ENCODE measurements around the gene DYNLL1.
"Not testable (repeated sequence)": the region's sequence is repeated elsewhere in the genome, so short reads cannot be mapped to it uniquely, and the experiment has no call there.

Gene DYNLL1

GRCh38 chr12:120495731-120496412, at the start of gene DYNLL1:
DYNLL1 (plus strand) TSS chr12:120496113; CDS start chr12:120496422, 309 bp downstream.
- peak; percentile 97 for DNase-seq (ENCODE audit: low read depth in 1 of 2, low spot score in 1 of 2)

GRCh38 chr12:120446844-120447178, 49.1 kb upstream of the DYNLL1 start:
- not testable (repeated sequence) for DNase-seq (ENCODE audit: low read depth in 1 of 2, low spot score in 1 of 2)

- no peak for DNase-seq (ENCODE audit: low read depth in 1 of 2, low spot score in 1 of 2)
Measured at GRCh38 chr12:120447992-120448391, 47.9 kb upstream of the DYNLL1 start.

GRCh38 chr12:120452524-120452923, 43.4 kb upstream of the DYNLL1 start:
- not testable (repeated sequence) for DNase-seq (ENCODE audit: low read depth in 1 of 2, low spot score in 1 of 2)

GRCh38 chr12:120453060-120453750, 42.7 kb upstream of the DYNLL1 start:
- DNase-seq (ENCODE audit: low read depth in 1 of 2, low spot score in 1 of 2) = no peak

- DNase-seq (ENCODE audit: low read depth in 1 of 2, low spot score in 1 of 2) = no peak
Measured at GRCh38 chr12:120453977-120454376, 41.9 kb upstream of the DYNLL1 start.

- DNase-seq (ENCODE audit: low read depth in 1 of 2, low spot score in 1 of 2) = no peak
Measured at GRCh38 chr12:120455302-120455701, 40.6 kb upstream of the DYNLL1 start.

DNA sequence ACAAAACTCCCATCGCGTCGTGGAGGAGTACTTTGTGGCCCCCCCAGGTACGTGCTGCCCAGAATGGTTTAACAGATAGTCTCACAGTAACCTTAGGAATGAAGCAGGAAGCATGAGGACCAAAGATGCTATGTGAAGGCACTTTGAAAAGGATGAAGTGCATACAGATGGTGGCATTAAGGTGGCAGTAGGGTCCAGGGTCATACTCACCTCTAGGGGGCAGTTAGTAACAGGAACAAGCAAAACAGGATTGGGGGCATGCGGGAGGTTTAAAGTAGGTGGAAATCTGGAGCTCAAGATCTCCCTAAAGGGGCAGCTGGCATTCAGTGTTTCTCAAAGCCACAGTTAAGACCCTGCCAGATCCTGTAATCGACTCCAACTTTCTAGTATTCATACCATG, 38.8 kb upstream of the DYNLL1 start:
- DNase-seq (ENCODE audit: low read depth in 1 of 2, low spot score in 1 of 2) = no peak

DNA sequence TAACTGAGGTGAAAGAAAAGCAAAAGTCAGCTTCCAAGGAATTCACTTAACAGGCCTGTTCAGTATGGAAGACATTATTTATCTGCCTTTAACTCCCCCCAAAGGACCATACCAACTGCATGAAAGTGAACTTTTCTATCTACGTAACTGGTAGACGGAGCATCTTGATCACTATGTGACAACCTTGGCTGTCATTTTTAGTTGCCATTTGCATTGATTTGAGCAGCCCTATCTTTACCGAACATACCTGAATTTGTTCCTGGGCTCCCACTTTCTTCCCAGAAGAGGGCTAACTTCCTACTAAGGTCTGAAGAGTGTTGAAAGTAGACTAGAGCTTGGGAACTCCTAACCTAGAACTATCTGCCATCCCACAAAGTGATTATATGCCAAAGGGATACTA, 35.8 kb upstream of the DYNLL1 start:
- DNase-seq (ENCODE audit: low read depth in 1 of 2, low spot score in 1 of 2) = no peak

DNA sequence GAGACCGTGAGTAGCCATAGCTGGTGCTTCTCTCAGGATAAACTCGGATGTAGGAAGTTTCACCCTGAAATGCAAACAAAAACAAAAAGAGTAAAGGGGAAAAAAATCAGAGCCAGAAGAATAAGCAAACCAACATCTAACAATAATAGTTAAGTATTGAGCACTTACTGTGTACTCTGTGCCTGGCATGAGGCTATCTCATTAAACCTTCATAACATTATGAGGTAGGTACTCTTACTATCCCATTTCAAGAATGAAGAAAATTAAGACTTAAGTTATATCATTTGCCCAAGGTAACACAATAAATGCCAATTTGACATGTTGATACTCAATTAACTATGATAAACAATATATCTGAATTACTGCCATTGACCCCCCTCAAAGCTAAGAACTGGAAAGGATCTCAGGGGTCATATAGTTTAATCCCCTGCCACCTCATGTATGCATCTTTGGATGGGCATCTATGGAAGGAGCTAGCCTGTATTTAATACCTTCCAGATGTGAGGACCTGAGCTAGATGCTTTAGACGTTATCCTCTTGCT, 33.7 kb upstream of the DYNLL1 start:
- no peak for DNase-seq (ENCODE audit: low read depth in 1 of 2, low spot score in 1 of 2)

DNA sequence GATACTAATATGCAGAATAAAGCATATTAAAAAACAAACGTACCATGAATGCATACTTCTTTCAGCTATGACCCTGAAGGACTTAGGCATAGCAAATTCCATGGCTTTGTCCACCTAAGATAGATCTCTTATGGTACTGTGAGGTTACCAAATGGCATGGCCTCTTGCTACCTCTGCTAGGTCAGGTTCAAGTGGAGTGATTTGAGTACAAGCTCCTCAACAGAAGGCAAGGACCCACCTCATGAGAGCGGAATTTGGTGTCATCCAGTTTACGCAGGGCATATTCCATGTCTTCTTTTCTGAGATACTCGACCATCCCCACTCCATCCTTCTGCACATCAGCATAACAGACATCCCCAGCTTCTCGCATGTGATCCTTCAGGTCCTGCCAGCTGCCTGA, 32.2 kb upstream of the DYNLL1 start:
- DNase-seq (ENCODE audit: low read depth in 1 of 2, low spot score in 1 of 2) = no peak

DNA sequence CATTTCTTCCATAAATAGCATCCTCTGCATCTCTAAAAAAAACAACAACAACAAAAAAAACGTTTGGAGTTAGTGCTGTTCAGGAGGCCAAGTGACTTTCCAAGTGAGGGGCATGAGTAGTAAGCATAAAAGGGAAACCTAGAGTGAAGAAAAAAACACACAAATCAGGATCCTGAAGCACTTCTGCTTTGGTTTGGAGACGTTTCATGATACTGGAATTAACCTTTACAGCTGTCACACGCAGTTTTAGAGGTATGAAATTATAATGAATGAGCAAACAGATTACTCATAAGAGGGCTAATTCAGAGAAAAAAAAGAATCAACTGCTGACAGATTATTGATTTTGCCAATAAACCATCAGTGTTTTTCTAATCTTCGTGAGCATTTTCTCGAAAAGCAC, 30.2 kb upstream of the DYNLL1 start:
- no peak for DNase-seq (ENCODE audit: low read depth in 1 of 2, low spot score in 1 of 2)

DNA sequence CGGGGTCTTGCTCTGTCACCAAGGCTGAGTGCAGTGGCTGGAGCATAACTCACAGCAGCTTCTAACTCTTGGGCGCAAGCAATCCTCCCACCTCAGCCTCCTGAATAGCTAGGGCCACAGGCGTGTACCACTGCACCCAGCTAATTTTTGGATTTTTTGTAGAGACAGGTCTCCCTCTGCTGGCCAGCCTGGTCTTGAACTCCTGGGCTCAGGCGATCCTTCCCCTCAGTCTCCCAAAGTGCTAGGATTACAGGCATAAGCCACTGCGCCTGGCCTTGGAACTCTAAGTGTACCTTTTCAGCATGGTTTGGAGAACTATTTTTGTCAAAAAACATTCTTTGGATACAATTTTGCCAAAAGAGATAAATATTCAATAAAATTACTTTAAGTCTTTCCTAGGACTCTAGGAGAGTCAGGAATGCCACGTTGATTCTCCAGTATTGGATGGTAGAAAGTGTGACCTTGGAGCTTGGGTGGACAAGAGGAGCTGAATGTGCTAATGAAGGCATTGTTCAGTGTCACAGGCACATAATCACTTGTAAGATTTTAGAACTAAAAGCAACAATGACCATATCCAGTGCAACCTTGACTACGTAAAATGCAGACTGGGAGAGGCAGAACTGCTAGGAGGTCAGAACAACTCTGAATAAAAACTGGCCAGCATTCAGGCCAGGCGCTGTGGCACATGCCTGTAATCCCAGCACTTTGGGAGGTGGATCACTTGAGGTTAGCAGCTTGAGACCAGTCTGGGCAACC, 29.2 kb upstream of the DYNLL1 start:
- peak in 1 of 2 donors; percentile 11 for DNase-seq (ENCODE audit: low read depth in 1 of 2, low spot score in 1 of 2)

DNA sequence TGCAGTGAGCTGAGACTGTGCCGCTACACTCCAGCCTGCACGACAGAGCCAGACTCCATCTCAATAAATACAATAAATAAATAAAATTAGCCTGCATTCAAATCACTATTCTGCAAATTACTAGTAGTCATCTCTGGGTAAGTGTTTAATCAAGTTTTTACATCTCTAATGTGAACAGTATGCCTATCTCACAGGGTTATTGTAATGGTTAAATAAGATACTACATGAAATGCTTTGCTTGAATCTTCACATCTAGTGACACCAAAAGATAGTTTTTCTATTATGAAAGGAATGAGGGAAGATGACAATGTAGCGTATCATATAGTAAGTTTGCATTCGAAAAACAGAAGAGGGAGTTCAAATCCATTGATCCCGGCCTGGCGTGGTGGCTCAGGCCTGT, 28.5 kb upstream of the DYNLL1 start:
- no peak for DNase-seq (ENCODE audit: low read depth in 1 of 2, low spot score in 1 of 2)

GRCh38 chr12:120468325-120468820, 27.5 kb upstream of the DYNLL1 start:
- DNase-seq (ENCODE audit: low read depth in 1 of 2, low spot score in 1 of 2) = no peak

GRCh38 chr12:120468821-120469449, 27.0 kb upstream of the DYNLL1 start:
- peak in 1 of 2 donors; percentile 28 for DNase-seq (ENCODE audit: low read depth in 1 of 2, low spot score in 1 of 2)

DNA sequence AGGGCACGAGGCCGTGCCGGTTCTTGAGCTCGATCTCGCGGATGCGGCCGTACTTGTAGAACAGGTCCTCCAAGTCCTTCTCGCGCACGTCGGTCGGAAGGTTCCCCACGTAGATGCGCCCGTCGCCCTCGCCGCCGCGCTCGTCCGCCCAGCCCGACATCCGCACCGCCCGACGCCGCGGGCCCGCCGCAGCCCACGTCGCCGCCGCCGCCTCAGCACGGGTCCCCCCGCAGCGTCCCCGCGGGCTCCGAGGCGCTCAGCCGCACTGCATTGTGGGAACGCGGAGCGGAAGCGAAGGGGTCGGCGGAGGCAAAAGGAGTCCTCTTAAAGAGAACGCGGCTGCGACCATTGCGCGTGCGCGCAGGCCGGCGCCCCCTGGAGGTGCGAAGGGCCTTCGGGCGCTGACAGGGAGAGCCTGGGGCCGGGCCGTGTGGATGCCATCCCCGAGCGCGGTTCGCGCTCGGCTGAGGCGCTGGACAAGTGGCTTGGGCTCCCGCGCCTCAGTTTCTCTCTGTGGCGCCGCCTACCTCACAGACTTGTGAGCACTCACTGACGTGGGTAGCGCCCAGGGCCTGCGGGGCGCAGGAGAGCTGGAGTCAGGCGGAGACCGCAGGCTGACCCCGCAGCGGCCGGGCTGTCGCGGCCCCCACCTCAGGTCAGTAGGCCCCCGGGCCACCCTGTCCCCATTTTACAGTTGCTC, 26.3 kb upstream of the DYNLL1 start, which contains the start of gene SRSF9:
SRSF9 (minus strand) TSS at position 299 of the 700 bp plus-strand sequence; CDS start at position 160, 139 bp downstream.
- DNase-seq (ENCODE audit: low read depth in 1 of 2, low spot score in 1 of 2) = peak; percentile 95 to 98

DNA sequence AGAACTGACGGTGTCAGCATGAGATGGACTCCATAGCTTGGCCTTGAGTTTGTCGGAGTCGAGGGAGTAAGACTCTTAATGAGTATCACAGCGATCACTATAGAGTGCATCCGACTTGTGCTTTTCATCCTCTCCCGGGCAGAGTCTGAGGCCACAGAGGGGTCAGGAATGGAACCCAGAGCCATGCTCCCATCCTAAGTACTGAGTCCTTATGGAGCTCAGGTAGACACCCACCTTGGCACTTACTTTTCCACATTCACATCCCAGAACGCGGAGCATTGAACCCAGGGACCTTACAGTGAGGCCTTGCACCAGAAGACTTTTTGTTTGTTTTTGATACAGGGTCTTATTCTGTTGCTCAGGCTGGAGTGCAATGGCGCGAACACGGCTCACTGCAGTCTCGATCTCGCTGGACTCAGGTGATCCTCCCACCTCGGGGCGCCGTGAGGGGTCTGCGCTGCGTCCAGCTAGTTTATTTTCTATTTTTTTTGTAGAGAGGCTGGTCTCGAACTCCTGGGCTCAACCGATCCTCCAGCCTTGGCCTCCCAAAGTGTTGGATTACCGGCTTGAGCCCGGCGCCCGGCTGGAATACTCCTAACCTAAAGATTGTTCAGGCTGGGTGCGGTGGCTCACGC, 25.6 kb upstream of the DYNLL1 start:
- no peak for DNase-seq (ENCODE audit: low read depth in 1 of 2, low spot score in 1 of 2)

DNA sequence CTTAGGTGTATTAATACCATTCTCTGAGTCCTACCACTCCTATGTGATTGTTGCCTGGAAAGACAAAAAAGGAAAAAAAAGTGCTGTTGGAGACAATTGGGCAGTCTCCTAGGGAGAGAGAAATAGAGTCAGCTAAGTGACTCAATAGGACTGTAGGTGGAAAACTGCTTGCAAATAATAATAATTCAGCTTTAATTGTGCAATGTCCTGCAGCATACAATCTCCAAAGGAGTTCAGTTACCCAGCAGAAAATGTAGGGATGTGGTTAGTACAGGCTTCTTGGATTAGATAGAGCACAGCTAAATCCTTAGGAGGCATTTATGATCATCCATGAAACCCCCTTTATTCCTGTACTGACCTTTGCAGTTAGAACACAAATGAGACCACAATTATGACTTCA, 23.4 kb upstream of the DYNLL1 start:
- no peak for DNase-seq (ENCODE audit: low read depth in 1 of 2, low spot score in 1 of 2)
